GM12892 (cell line): ENCODE results near the gene FANCE.
"Not testable (repeated sequence)": the region's sequence is repeated elsewhere in the genome, so short reads cannot be mapped to it uniquely, and the experiment has no call there.

ENCODE experiments used
- DNase-seq: peaks from one replicate; pipeline ENCODE4 v3.0.0; 2011; ENCODE audit not compliant: insufficient read length
- FAIRE-seq: peaks from 2 replicates; lab custom pipeline; 2011; peaks lifted over from hg19 to GRCh38; lab: Jason Lieb, UNC
- POLR2A ChIP-seq: IDR thresholded peaks from 2 replicates; pipeline ENCODE4 v1.6.1; 2011; ENCODE audit warnings: low read depth, low read length, control low read depth
- POLR2AphosphoS5 ChIP-seq: IDR thresholded peaks from 2 replicates; pipeline ENCODE4 v1.6.1; 2011; ENCODE audit warnings: low read depth, low read length, control low read depth
- TAF1 ChIP-seq: IDR thresholded peaks from 2 replicates; pipeline ENCODE4 v1.6.1; 2011; ENCODE audit warnings: low read depth, mild to moderate bottlenecking, control low read depth, low read length, borderline replicate concordance

FANCE gene

DNA sequence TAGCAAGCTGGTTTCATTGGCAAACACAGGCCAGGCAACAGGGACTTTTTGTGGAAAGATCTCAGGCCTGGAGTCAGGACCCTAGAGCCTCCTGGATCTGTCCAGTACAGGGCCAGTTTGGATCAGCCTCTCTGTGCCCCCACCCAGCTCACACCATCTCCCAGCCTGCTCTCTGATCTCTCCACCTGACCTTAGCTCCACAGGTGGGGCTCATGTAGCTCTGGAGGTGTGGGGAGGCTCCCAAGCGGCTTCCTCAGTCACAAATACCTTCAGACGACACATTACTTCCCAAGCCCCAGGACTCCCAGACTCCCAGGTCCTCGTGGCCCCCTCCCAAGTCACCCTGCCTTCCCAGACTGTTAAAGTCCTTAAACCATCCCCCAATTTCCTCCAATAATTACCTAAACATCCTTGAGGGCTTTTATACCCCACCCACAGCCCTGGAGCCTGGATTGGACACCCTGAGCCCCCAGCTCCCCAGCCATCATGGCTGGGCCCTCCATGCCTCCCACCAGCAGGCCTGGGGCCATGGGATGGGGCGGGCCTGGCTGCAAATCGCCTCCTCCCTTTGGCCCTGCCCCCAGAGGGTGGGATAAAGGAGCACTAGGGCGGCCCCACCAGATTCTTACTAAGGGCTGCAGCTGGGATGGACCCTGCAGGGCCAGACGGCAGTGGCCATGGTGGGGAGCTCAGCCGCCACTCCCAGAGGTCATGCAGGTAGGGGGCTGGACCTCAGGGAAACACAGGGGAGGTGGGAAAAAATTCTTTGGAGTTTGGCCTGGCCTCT lies 15.9 kb upstream of the FANCE start:
- FAIRE-seq: no peak
- no peak for DNase-seq
- TF ChIP-seq POLR2A (no peak), POLR2AphosphoS5 (no peak), TAF1 (no peak)

DNA sequence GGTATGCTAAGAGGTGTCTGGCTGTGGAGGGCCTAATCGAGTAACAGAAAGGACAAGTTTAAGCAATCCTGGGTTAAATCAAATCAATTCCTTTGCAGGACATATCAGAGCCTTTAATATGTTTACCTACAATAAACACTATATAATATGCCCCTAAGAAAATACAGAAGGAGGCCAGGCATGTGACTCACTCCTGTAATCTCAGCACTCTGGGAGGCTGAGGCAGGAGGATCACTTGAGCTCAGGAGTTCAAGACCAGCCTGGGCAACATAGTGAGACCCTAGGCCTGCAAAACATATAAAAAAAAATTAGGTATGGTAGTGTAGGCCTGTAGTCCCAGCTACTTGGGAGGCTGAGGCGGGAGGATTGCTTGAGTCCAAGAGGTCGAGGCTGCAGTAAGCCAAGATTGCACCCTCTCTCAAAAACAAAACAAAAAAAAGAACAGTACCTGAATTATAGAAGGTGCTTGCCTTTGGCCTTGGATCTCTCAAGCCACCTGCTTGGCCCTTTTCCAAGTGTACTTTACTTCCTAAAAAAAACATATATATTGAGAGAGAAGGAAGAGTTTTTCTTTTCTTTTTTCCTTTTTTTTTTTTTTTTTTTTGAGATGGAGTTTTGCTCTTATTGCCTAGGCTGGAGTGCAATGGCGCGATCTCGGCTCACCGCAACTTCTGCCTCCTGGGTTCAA lies 13.6 kb upstream of the FANCE start:
- not testable (repeated sequence) for FAIRE-seq, DNase-seq

DNA sequence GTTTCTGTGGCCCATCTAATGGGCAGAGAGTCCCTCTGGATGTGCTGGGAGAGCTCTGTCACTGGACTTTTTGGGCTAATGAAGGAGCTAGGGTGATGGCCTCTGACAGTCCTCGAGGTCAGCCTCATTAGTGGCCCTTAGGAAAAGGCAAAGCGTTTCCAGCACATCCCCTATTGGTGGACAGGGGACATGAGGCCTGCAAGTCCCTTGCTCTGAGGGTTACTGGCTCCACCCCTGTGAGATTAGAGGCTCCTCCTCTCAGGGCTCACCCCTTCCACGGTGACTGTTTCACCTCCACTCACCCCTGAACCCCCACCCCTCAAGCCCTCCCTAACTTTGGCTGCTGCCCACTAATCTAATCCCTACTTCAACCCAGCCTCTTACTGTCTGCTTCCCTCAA lies 12.8 kb upstream of the FANCE start:
- TF ChIP-seq POLR2A (no peak), POLR2AphosphoS5 (no peak), TAF1 (no peak)
- DNase-seq: no peak
- FAIRE-seq: no peak

DNA sequence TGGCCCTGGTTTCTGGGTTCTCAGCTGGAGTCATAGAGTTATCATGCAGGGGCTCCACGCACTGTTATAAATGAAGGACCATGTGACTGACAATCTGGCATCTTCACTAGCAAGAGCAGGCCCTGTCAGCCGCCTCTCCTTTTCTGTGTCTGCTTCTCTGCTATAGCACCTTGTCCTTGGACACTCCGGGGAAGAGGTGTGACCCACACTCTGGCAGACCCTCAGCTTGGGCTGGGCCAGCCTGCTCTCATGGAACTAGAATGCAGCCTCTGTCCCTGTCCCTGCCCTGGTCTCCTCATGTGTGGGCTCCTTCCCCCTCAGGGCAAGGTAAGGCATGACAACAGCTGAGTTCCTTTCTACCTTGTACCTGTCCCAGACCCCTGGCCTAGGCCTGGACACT lies 10.9 kb upstream of the FANCE start:
- no peak for TF ChIP-seq TAF1
- TF ChIP-seq POLR2A: no peak
- TF ChIP-seq POLR2AphosphoS5: no peak
- FAIRE-seq: no peak

DNA sequence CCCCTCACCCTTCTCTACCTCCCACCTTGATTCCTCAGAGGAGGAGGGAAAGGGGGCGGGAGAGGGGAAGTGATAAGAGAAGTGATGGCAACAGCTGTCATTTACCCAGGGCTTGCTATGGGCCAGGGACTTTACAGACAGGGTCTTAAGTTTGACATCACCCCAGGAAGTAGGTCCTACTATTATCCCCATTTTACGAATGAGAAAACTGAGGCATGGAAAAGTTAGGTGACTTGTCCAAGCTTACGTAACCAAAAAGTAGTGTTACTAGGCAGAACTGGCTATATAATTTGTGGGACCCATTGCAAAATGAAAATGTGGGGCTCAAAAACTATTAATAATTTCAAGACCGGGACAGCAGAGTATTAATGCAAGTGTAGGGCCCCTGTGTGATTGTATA lies 10.5 kb upstream of the FANCE start:
- FAIRE-seq (no peak), DNase-seq (no peak)
- TF ChIP-seq POLR2A (no peak), TAF1 (no peak), POLR2AphosphoS5 (no peak)

More for the DNA sequence above, 10.9 kb upstream of the FANCE start:
- DNase-seq: no peak

DNA sequence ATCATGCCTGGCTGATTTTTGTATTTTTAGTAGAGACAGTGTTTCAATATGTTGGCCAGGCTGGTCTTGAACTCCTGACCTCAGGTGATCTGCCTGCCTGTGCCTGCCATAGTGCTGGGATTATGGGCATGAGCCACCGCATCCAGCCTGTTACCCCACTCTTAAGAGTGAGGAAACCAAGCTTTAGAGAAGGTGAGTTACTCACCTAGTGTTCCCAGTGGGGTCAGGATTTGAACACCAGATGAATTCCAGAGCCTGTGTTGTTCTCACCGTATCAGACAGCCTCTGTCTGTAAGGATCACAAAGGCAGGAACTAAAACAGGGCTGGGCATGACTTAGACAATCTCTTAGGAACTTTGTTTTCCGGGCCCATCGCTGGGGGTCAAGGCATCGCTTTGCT lies 9.4 kb upstream of the FANCE start:
- TF ChIP-seq TAF1 (no peak), POLR2AphosphoS5 (no peak), POLR2A (no peak)
- DNase-seq: no peak
- no peak for FAIRE-seq

DNA sequence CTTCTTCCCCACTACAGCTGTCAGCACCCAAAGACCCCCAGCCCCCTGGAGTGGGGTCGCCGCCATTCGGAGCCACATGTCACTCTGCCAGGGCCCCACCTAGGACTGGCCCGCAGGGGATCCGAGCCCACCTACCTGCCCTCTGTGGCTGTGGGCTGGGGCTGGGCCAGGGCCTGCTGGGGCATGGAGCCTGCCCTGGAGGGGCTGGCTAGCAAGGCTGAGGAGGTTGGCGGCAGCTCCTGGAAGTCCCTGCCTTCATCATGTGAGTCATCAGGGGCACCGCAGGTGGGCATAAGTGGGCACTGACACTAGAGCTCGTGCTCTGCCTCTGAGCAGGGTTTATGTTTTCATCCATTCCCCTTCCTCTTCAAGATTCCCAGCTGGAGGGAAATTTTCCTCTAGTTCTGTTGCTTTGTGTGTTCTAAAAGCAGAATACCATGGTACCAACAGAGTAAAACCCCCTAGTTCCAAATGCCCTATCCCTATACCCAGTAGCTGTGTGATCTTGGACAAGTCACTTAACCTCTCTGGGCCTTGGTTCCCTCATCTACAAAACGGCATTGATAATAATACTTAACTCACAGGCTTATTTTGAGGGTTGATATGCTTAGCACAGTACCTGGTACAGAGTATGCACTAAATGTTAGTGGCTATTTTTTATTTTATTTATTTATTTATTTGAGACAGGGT lies 8.7 kb upstream of the FANCE start:
- TF ChIP-seq POLR2AphosphoS5 (no peak), POLR2A (no peak), TAF1 (no peak)
- FAIRE-seq (no peak), DNase-seq (no peak)

DNA sequence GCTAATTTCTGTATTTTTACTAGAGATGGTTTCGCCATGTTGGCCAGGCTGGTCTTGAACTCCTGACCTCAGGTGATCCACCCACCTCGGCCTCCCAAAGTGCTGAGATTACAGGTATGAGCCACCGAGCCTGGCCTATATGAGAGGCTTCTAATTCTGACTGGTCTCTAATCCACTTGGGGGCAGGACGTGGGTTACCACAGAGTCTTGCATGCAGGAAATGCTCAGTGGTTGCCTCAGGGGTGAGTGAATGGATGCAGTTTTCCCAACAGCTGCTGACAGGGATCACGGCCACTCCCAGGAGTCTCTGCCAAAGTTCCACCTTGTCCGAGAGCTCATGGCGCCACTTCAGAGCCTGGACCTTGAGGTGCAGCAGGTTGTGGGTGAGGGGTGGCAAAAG lies 6.4 kb upstream of the FANCE start:
- DNase-seq: no peak
- no peak for TF ChIP-seq TAF1
- TF ChIP-seq POLR2A: no peak
- no peak for TF ChIP-seq POLR2AphosphoS5

DNA sequence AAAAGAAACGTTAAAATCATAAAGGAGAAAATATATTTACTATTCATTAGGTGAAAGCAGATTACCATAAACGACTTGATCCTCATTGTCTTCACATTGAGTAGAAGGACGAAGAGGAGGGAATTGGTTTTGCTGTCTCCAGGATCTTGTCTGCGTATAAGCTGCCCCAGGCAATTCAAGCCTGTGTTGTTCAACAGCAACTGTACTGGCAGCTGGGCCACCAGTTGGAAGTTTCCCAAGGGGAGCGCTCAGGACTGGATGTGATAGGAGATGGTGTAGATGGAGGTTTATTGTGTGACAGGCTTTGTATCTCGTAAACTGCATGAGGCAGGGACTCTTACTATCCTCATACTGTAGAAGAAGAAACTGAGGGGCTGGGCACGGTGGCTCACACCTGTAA lies 3.9 kb upstream of the FANCE start:
- no peak for DNase-seq
- TF ChIP-seq POLR2AphosphoS5: no peak
- TF ChIP-seq POLR2A: no peak

More for the DNA sequence above, 6.4 kb upstream of the FANCE start:
- no peak for FAIRE-seq

DNA sequence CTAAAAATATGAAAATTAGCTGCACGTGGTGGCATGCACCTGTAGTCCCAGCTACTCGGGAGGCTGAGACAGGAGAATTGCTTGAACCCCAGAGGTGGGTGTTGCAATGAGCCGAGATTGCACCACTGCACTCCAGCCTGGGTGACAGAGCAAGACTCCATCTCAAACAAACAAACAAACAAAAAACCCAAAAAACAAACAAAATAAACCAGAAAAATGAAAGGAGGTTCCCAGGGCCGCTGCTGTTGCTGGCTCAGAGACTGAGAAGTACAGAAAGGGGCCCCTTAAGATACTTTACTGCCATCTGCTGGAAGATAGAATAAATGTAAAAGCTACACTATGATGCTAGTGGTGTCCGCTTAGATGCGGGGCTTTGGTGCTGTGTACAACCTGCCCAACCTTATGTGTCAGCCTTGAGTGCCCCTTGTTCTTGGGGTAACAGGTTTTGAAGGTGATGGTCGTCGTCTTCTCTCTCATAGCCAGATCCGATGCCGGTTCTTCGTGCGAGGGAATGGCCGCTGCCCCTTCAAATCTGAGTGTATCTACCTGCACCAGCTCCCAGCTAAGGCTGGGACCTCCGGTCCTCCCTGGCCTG lies 2.8 kb upstream of the FANCE start:
- DNase-seq: peak; percentile 63
- FAIRE-seq: no peak
- TF ChIP-seq POLR2AphosphoS5: no peak
- no peak for TF ChIP-seq TAF1
- no peak for TF ChIP-seq POLR2A

More for the DNA sequence above, 3.9 kb upstream of the FANCE start:
- no peak for FAIRE-seq
